Fibroblast of skin of right biceps (primary cell): ENCODE measurements around the gene HMGN1.

ENCODE experiments used
- DNase-seq: peaks from one replicate; pipeline ENCODE4 v3.0.0-alpha.2; 2013

HMGN1 gene

DNA sequence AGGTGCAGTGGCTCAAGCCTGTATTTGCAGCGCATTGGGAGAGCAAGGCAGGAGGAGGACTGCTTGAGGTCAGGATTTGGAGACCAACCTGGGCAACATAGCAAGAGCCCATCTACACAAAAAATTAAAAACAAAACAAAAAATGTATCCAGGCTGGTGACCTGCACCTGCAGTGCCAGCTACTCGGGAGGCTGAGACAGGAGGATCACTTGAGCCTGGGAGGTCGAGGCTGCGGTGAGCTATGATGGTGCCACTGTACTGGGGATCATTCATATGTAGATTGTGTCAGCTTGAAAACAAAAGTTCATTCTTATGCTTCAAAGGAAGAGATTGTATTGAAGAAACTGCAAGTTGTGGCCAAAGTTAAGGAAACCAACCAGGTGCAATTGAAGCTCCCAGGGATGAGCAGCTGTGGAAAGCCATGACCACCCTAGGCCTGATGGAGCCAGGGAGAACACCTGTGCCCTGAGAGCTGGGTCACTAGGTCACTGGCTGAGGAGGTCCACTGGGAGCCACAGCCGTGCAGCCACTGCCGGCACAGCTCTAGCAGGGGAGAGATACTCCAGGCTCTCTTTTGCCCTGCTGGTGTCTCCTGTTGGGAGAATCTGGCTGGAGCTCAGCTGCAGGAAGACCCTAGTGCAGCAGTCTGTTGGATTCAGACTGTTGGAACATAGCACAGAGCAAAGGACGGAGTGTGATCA, 22.1 kb downstream of the HMGN1 start:
- no peak for DNase-seq

DNA sequence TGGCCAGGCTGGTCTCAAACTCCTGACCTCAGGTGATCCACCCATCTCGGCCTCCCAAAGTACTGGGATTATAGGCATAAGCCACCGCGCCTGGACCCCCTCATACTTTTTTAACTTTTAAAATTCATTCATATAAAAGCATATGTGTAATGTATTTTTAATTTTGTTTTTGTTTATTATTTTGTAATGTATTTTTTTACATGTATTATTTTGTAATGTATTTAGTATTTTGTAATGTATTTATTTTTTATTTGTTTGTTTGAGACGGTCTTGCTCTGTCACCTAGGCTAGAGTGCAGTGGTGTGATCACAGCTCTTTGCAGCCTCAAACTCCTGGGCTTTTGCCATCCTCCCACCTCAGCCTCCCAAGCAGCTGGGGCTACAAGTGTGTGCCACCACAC, 23.4 kb downstream of the HMGN1 start:
- DNase-seq, result no peak

DNA sequence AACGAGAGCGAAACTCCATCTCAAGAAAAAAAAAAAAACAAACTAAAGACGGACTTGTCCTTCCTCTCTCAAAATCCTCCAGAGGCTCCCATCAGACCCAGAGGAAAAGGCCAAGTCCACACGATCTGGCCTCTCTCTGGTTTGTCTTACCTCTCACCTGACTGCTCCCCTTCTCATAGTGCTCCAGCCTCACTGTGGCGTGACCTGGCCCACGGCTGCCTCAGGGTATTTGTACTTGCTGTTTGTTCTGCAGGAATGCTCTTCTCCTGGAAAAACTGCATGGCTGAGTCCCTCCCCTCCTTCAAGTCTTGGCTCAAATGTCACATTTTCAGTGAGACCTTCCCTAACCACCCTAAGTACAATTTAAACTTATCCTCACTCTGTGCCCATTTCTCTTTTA, 27.5 kb downstream of the HMGN1 start:
- no peak for DNase-seq

DNA sequence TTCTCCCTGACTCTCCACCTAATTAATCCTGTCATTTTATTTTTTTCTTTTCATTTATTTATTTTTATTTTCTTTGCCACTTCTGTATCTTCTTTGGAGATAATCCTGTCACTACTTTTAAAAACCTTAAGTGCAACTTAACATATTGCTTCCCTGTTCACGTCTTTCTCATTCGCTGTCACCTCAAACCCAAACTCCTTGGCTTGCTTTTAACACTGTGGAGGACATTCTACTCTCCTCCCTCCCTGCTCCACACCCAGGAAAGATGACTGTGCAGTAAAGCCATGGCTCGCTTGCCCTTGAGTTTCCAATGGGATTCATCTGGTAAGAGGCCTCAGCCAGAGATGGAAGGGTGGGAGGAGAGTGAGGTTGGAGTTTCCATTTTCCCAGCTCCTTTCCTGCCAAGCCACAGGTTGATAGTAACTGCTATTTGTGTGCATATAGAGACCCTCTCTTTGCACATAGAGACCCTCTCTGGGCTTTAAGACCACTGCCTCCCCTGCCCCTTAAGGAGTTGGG, 29.0 kb downstream of the HMGN1 start:
- no peak for DNase-seq

DNA sequence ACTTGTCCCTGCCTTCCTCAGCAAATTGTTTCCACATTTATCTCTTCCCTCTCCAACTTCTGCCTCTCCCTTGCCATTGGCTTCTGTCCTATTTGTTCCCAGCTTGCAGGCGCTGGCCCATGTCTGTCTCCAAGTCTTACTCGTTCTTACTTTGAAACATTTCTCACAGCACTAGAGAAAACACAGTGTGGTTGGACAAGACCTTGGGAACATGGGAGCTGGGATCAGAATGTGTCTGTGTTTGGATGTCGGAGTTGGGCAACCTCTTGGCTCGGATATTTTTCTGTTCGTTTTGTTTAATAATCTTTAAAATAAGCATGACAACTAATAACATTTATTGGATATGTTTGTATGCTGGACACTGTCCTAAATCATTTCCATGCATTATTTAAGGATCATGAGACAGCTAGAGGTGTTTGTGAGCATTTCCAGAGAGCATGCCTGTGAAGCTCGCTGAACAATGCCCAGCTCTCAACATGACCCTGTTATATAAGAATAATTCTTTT, 29.6 kb downstream of the HMGN1 start:
- DNase-seq, result peak; percentile 17

DNA sequence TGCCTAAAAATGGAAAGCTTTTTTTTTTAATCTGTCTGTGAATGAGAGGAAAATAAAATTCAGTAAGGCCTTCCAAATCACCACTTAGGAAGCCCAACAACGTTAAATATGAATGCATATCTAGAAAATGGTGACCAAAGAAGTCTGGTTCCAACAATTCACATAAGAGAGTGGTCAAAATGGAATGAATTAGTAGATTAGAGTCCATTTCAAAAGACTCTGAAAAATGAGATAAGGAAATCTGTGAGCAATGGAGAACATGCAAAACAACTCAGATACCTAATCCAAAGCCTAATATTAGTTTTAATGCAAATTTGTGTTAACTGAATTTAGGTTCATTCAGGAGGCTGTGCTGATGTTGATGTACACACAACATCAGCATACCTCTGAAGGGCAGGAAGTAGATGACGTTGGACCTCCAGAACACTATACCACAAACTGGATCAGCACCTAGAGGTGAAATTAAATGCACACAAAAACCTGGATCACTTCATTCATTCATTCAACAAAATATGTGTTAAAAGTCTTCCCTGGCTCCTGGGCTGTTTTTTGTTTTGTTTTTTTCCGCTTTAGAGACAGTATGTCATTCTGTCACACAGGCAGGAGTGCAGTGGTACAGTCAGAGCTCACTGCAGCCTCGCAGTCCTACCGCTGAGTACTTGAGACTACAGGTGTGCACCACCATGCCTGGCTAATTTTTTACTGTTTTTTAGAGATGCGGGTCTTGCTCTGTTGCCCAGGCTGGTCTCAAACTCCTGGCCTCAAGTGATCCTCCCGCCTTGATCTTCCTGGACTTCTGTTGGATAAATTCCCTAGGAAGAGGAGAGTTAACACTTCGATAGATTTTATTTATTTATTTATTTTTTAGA, 30.6 kb downstream of the HMGN1 start:
- DNase-seq, result no peak

DNA sequence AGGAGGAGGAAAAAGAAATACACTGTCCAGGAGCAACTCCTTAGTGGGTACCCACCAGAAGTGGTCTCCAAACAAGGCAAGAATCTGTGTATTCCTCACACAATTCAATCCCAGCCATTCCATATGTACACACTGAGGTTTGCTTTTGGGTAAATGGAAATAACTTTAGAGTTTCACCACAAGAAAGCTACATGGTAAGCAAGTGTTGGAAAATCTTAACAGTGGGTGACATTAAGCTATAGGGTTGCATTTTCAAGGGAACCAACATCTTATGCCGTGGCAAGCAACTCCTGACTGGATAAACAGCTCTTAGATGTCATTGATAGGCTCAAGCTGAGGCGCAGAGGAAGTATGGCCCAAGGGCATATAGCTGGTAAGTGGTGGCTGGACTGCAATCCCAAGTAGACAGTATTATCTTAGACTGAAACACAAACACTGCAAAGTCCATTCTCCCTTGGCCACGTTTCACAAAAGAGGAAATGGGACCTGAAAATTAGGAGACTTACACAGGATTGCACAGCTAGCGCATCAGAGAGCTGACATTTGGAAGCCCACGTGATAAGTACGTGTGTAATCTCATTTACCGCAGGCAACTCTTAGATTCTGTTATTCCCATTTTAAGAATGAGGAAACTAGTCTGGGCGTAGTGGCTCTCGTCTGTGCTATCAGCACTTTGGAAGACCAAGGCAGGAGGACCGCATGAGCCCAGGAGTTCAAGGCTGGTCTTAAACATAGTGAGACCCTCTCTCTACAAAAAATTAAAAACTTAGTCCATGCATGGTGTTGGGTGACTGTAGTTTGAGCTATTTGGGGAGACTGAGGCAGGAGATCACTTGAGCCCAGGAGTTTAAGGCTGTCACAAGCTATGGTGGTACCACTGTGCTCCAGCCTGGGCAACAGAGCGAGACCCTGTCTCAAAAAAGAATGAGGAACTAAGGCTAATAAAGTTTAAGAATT, 31.5 kb downstream of the HMGN1 start:
- no peak for DNase-seq

DNA sequence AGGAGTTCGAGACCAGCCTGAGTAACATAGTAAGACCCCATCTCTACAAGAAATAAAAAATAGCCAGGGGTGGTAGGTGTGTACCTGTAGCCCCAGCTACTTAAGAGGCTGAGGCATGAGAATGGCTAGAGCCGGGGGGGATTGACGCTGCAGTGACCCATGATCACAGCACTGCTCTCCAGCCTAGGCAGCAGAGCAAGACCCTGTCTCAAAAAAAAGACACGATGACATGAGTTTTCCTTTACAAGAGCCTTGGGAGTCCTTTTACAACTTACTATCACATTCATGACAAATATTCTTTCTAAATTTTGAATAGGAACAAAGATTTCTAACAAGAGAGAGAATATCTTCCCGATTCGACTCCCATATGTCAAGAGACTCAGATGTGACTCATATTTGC, 32.2 kb downstream of the HMGN1 start:
- DNase-seq, result no peak

DNA sequence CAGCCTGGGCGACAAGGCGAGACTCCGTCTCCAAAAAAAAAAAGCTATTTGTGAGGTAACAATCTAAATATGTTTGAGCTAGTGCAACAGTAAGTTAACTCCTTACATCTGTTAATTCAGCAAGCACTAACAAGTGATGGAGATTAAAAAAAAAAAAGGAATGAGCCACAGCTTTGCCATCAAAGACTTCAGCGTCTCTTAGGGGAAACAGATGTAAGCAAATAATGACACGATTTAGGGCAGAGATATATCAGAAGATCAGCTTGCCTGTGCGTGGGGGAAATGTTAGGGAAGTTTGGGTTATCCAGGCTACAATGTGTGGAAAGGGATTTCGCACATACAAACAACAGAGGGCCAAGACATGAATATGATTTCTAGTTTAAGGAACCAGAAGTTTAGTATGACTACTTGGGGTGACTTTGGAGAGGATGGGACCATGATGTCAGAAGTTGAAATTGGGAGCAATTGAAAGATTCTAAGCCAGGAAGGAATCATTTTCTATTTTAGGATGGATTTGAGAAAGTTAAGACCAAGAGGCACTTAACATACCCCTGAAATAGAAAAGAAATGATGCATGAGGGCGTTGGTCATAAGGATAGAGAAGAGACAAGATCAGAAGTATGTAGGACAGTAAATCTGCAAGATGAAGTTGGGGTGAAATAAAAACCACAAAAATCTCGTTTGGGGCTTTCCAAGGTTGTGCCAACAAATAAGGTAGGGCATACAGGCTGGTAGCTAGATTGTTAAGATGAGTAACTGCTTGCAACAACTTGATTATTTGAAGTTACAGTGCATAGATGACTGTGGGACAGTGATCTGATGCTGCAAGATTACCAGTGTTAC, 33.1 kb downstream of the HMGN1 start:
- no peak for DNase-seq

DNA sequence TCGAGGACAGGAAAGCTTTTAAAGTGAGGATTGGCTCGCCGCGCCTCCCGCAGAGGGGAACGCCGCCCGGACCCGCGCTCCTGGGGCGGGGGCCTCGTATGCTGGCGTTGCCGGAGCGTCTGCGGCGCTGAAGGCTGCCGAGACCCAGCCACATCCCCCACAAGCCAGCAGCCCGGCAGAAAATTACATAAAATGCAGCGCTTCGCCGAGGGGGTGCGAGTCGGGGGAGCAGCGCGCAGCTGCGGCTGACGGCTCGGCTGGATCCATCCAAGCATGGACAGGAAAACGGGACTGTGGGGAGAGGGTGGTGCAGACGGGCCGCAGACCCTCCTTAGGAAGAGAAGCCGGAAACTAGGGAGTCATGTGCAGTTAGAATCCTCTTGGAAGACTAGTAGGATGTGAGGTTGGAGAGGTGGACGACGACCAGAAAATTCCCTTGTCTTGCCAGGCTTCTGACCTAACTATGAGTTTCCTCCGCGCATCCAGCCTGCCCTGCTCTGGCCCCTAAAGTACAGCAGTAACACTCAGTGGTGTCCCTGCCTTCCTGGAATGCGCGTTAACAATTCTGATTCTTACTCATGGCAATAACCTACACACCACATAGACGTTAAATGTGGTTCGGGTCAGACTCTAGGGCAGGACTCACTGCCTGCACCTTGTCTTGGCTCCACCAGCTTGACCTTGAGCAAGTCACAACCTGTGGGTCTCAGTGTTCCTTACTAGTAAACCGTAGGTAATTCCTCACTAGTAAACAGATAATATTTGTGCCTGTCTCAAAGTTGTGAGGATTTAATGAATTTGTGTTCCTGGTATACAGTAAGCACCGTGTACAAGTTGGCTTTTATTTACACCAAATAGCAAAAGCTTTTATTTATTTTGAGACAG, 34.5 kb downstream of the HMGN1 start:
- DNase-seq, result peak; percentile 66

DNA sequence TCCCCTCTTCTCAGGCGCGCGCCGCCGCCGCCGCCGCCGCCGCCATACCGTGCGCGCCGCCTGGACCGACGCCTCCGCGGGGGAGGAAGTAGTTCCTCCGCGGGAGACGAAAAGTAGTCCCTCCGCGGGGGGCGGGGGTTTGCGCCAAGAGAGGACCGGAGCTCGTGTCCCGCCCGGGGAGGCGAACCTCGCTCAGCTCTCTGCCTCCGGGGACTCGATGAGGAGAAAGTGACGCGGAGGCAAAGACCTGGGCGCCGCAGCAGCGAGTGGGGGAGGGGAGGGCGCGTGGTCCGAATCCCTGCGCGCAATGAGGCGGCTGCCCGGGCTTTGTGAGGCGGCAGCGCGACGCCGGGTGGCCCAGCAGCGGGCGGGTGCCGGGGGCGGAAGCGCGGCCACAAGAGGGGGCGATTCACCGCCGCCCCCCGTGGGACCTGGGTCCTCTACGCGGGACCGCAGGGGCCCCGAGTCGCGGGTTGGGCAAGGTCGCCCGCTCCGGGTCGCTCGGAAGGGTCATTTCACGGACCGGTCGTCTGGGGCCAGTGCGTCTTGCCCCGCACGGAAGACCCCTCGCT, 35.2 kb downstream of the HMGN1 start, which contains the start of gene BRWD1:
BRWD1 (minus strand) TSS at position 62 of the 572 bp plus-strand sequence. CDS start 141 bp downstream, outside the sequence.
- peak; percentile 93 for DNase-seq

DNA sequence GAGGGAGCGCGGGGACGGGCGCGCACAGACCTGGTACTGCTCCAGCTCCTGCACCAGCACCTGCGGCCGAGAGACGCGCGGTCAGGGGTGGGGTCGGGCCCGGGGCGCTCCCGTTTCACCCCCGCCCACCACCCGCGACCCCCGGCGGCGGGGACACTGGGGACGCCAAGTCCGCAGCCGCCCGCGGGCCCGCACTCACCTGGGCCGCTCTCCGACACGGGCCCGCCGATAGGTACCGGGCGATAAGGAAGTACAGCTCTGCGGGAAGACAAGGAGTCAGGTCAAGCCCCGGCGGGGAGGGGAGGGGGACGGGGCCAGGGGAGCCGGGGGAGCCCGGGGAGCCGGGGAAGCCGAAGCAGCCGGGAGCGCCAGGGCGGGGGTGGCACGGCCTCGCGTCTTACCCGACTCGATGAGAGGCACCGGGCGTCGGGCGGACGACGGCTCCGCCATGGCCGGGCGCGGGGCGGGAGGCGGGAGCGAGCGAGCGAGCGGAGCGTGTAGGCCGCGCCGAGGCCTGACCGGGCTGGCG, 35.8 kb downstream of the HMGN1 start:
- no peak for DNase-seq

DNA sequence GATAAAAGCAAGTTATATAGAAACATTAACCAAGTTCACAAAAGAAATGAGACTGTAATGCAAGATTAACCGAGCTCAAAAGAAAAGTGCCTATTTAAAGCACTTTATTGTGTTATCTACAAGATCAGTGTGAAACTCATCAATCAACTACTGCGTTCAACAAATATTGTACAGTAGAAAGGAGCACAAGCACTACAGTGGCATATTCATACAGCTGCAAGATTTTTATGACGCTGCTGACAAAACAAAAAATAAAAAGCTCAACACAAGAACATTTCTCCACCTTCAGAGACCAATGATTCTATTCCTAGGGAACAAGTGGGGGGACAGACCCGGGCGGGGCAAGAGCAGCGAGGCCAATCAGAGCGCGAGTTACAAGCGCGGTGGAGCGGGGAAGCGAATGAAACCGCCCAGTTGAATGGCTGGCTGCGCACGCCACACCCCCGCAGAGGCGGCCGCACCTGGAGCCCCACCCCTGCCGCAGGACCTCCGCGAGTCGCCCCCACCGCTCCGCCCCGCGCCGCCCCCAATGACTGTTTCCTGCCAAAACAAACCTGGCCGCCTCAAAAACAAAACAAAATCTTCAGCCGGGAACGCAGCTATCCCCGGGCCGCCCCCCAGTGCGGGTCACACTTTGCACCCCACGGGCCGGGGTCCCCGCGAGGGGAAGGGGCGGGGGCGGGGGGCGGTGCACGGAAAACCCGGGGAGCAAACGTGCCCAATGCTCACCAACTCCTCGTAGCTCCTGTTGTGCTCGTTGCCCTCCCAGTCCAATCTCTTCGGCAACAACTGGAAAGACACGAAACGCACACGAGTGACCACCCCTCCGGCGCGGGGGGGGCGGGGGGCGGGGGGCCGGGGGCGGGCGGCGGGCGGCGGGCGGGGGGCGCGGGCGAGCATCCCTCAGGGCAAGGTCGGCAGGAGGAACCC, 36.5 kb downstream of the HMGN1 start:
- DNase-seq, result peak; percentile 86

DNA sequence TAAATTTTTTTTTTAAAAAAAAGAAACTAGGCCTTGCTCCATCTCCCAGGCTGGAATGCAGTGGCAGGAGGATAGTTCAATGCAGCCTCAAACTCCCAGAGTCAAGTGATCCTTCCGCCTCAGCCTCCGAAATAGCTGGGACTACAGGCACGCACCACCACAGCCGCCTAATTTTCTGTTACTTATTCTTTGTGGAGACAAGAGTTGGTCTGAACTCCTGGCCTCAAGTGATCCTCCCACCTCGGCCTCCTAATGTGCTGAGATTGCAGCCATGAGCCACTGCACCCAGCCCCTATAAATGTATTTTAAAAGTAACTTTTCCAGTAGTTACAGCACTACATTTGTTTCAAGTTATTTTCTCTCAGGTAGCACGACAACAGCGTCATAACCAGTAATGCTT, 37.7 kb downstream of the HMGN1 start:
- no peak for DNase-seq

DNA sequence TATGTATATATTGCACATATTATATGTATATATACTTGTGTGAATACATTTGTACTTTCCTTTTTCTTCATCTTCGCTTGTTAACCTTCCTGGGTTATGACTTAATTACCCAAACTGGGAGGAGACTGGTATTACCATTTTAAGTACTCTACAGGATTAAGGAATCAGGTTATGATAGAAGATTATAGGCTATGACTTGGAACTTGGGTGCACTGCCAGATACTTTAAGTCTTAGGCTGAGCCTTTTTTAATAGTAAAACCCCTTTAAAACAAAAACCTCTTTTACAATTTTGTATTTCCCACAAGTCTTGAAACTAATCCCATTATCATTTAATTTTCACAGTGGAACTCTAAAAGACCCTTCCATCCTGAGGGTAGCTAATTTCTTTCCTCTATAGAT, 41.4 kb downstream of the HMGN1 start:
- DNase-seq, result no peak

DNA sequence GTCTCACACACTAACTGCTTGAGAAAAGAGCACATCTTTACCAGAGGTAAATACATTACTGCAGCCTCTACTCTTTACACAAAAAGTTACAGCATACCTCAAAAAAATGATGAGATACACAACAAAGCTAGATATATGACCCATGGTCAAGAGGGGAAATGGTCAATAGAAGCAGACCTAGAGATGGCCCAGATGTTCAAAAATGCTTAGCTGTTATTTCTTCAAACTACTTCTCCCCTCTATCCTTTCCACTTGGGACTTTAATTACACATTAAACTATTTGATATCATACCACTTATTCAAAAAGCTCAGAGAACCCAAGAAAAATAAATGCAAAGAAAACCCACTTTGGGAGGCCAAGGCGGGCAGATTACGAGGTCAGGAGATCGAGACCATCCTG, 48.3 kb downstream of the HMGN1 start:
- no peak for DNase-seq

DNA sequence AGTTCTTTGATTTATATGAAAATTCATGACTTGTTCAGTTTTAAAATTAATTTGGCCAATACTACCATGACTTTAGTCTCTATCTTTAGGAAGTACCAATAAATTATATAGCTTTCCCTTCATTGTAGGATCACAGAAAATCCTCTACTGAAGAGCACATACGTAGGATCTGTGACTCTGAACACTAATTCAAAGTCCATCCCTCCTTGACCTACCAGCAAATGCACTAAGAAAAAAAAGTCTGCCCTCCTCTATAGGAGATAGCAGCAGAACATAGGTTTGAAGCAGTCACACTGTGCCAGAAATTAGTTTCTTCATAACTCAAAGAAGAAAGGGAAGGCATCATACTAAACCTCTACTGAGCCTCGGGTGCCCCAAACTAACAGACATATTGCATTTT, 52.0 kb downstream of the HMGN1 start:
- no peak for DNase-seq
